Measurements from ENCODE around the gene S1PR1.

The S1PR1 gene

GRCh38 chr1:101193733-101194169 lies 43.1 kb upstream of the S1PR1 start:
- POLR2A ChIA-PET, result no interaction called here
- DNase-seq (ENCODE audit: extremely low spot score), result no peak
- CTCF ChIA-PET, result no interaction called here
- TF ChIP-seq BHLHE40 (IDR thresholded peaks at IDR 0.05; ENCODE audit: borderline replicate concordance) (no peak), HDGF (IDR thresholded peaks at IDR 0.05; ENCODE audit: borderline replicate concordance) (no peak), CTBP1 (IDR thresholded peaks at IDR 0.05; ENCODE audit: borderline replicate concordance) (no peak), FOXM1 (IDR thresholded peaks at IDR 0.05; ENCODE audit: borderline replicate concordance) (no peak), NFRKB (IDR thresholded peaks at IDR 0.05) (no peak), PKNOX1 (IDR thresholded peaks at IDR 0.05) (no peak), SP1 (IDR thresholded peaks at IDR 0.05) (no peak), ARNT (IDR thresholded peaks at IDR 0.05) (no peak), FOXA1 (IDR thresholded peaks at IDR 0.05) (no peak), TARDBP (IDR thresholded peaks at IDR 0.05) (no peak), ZNF384 (IDR thresholded peaks at IDR 0.05) (no peak), SUZ12 (IDR thresholded peaks at IDR 0.05) (no peak), ELF4 (IDR thresholded peaks at IDR 0.05) (no peak)

- POLR2A ChIA-PET, result no interaction called here
- CTCF ChIA-PET, result no interaction called here
These were observed 42.1 kb upstream of the S1PR1 start for GRCh38 chr1:101194746-101195145.

GRCh38 chr1:101196668-101197067 lies 40.2 kb upstream of the S1PR1 start:
- POLR2A ChIA-PET, result no interaction called here
- no peak for DNase-seq (ENCODE audit: extremely low spot score)
- CTCF ChIA-PET, result no interaction called here
- TF ChIP-seq SUZ12 (IDR thresholded peaks at IDR 0.05) (no peak), ARNT (IDR thresholded peaks at IDR 0.05) (no peak), HDGF (IDR thresholded peaks at IDR 0.05; ENCODE audit: borderline replicate concordance) (no peak), L3MBTL2 (conservative IDR thresholded peaks at IDR 0.05) (no peak), FOXK2 (IDR thresholded peaks at IDR 0.05) (no peak), ZNF384 (IDR thresholded peaks at IDR 0.05) (no peak), ELF4 (IDR thresholded peaks at IDR 0.05) (no peak), TARDBP (IDR thresholded peaks at IDR 0.05) (no peak), NFRKB (IDR thresholded peaks at IDR 0.05) (no peak), PKNOX1 (IDR thresholded peaks at IDR 0.05) (no peak), FOXA1 (IDR thresholded peaks at IDR 0.05) (no peak), FOXM1 (IDR thresholded peaks at IDR 0.05; ENCODE audit: borderline replicate concordance) (no peak), LEF1 (IDR thresholded peaks at IDR 0.05; ENCODE audit: borderline replicate concordance) (no peak), SP1 (IDR thresholded peaks at IDR 0.05) (no peak), CTBP1 (IDR thresholded peaks at IDR 0.05; ENCODE audit: borderline replicate concordance) (no peak), BHLHE40 (IDR thresholded peaks at IDR 0.05; ENCODE audit: borderline replicate concordance) (no peak)

More at GRCh38 chr1:101194746-101195145, 42.1 kb upstream of the S1PR1 start:
- TF ChIP-seq PKNOX1 (IDR thresholded peaks at IDR 0.05), result no peak
- TF ChIP-seq FOXA1 (IDR thresholded peaks at IDR 0.05), result no peak
- TF ChIP-seq SUZ12 (IDR thresholded peaks at IDR 0.05), result no peak
- TF ChIP-seq ZNF384 (IDR thresholded peaks at IDR 0.05), result no peak
- no peak for TF ChIP-seq NFRKB (IDR thresholded peaks at IDR 0.05)
- TF ChIP-seq L3MBTL2 (conservative IDR thresholded peaks at IDR 0.05), result no peak
- no peak for TF ChIP-seq ELF4 (IDR thresholded peaks at IDR 0.05)
- no peak for TF ChIP-seq TARDBP (IDR thresholded peaks at IDR 0.05)
- no peak for TF ChIP-seq SP1 (IDR thresholded peaks at IDR 0.05)
- TF ChIP-seq ARNT (IDR thresholded peaks at IDR 0.05), result no peak
- TF ChIP-seq FOXK2 (IDR thresholded peaks at IDR 0.05), result no peak
- no peak for TF ChIP-seq LEF1 (IDR thresholded peaks at IDR 0.05; ENCODE audit: borderline replicate concordance)
- TF ChIP-seq BHLHE40 (IDR thresholded peaks at IDR 0.05; ENCODE audit: borderline replicate concordance), result no peak
- no peak for TF ChIP-seq HDGF (IDR thresholded peaks at IDR 0.05; ENCODE audit: borderline replicate concordance)
- TF ChIP-seq FOXM1 (IDR thresholded peaks at IDR 0.05; ENCODE audit: borderline replicate concordance), result no peak
- no peak for TF ChIP-seq CTBP1 (IDR thresholded peaks at IDR 0.05; ENCODE audit: borderline replicate concordance)
- no peak for DNase-seq (ENCODE audit: extremely low spot score)

- TF ChIP-seq NFRKB (IDR thresholded peaks at IDR 0.05) (no peak), L3MBTL2 (conservative IDR thresholded peaks at IDR 0.05) (no peak), HDGF (IDR thresholded peaks at IDR 0.05; ENCODE audit: borderline replicate concordance) (no peak), FOXA1 (IDR thresholded peaks at IDR 0.05) (no peak), TARDBP (IDR thresholded peaks at IDR 0.05) (no peak), SUZ12 (IDR thresholded peaks at IDR 0.05) (no peak), ARNT (IDR thresholded peaks at IDR 0.05) (no peak), BHLHE40 (IDR thresholded peaks at IDR 0.05; ENCODE audit: borderline replicate concordance) (no peak), ELF4 (IDR thresholded peaks at IDR 0.05) (no peak), ZNF384 (IDR thresholded peaks at IDR 0.05) (no peak), FOXK2 (IDR thresholded peaks at IDR 0.05) (no peak), PKNOX1 (IDR thresholded peaks at IDR 0.05) (no peak), SP1 (IDR thresholded peaks at IDR 0.05) (no peak), LEF1 (IDR thresholded peaks at IDR 0.05; ENCODE audit: borderline replicate concordance) (no peak), CTBP1 (IDR thresholded peaks at IDR 0.05; ENCODE audit: borderline replicate concordance) (no peak), FOXM1 (IDR thresholded peaks at IDR 0.05; ENCODE audit: borderline replicate concordance) (no peak)
- POLR2A ChIA-PET, result no interaction called here
- DNase-seq (ENCODE audit: extremely low spot score), result no peak
- CTCF ChIA-PET, result interaction anchor here (0.8 kb wide), 1 partner anchor 15 kb away, joined by 3 read pairs; no protein-coding TSS in a partner anchor
These were observed 37.8 kb upstream of the S1PR1 start for GRCh38 chr1:101198842-101199636.

- POLR2A ChIA-PET, result no interaction called here
- DNase-seq (ENCODE audit: extremely low spot score), result no peak
- TF ChIP-seq FOXK2 (IDR thresholded peaks at IDR 0.05) (no peak), SP1 (IDR thresholded peaks at IDR 0.05) (no peak), SUZ12 (IDR thresholded peaks at IDR 0.05) (no peak), FOXA1 (IDR thresholded peaks at IDR 0.05) (no peak), ZNF384 (IDR thresholded peaks at IDR 0.05) (no peak), NFRKB (IDR thresholded peaks at IDR 0.05) (no peak), L3MBTL2 (conservative IDR thresholded peaks at IDR 0.05) (no peak), HDGF (IDR thresholded peaks at IDR 0.05; ENCODE audit: borderline replicate concordance) (no peak), LEF1 (IDR thresholded peaks at IDR 0.05; ENCODE audit: borderline replicate concordance) (no peak), TARDBP (IDR thresholded peaks at IDR 0.05) (no peak), ARNT (IDR thresholded peaks at IDR 0.05) (no peak), CTBP1 (IDR thresholded peaks at IDR 0.05; ENCODE audit: borderline replicate concordance) (no peak)
- CTCF ChIA-PET, result no interaction called here
These were observed 37.2 kb upstream of the S1PR1 start for GRCh38 chr1:101199637-101199982.

All from HEK293T (cell line).